Measurements from ENCODE around the gene LBHD2. TPM values are rescaled to one million over a fixed set of nuclear protein-coding genes. Genes with fewer than 3 reads are reported as not detected.

LBHD2 gene
- total RNA-seq, 1 donor from 2014 or later = not detected

GRCh38 chr14:103073876-103074728 is 9.9 kb upstream of the LBHD2 start:
- DNase-seq (ENCODE audit: low read depth) = no peak
- no peak for TF ChIP-seq CTCF (conservative IDR thresholded peaks at IDR 0.05; ENCODE audit: low read depth, low read length)
- peak overlapping the region; percentile 16 for H3K4me3 ChIP-seq (ENCODE audit: low read depth, low read length)

DNA sequence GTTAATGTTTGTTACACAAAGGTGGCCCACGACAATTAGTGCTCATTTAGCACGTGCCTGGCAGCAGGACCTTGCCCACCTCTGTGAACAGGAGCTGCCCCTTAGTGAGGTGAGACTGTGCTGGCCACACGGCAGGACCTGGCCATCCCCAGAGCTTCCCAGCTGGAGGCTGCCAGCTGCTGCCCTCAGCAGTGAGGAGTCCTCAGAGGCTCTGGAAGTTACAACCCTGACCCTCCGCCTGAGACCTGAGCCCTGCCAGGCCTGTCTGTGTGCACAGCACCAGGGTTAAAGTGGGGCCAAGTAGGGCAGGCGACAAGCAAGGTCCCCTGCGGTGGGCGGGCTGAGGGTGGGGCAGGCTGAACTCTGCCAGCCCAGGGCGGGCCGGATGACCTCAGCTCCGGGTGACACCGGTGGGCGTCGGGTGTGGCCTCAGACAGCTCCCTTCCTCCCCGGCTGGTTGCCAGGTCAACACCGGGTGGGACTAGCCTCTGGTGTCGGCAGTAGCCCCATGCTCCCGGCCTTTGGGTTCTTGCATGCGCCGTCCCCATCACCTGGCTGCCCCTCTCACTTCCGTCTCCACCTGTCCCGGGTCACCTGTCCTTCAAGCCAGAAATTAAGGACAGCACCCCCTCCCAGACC is 9.2 kb upstream of the LBHD2 start:
- no peak for DNase-seq (ENCODE audit: low read depth)

GRCh38 chr14:103078420-103078749 is 5.6 kb upstream of the LBHD2 start:
- no peak for DNase-seq (ENCODE audit: low read depth)
- no peak overlapping the region for H3K4me3 ChIP-seq (ENCODE audit: low read depth, low read length)

More for the DNA sequence above, 9.2 kb upstream of the LBHD2 start:
- H3K4me3 ChIP-seq (ENCODE audit: low read depth, low read length) = peak overlapping the region; percentile 56
- TF ChIP-seq CTCF (conservative IDR thresholded peaks at IDR 0.05; ENCODE audit: low read depth, low read length) = no peak

DNA sequence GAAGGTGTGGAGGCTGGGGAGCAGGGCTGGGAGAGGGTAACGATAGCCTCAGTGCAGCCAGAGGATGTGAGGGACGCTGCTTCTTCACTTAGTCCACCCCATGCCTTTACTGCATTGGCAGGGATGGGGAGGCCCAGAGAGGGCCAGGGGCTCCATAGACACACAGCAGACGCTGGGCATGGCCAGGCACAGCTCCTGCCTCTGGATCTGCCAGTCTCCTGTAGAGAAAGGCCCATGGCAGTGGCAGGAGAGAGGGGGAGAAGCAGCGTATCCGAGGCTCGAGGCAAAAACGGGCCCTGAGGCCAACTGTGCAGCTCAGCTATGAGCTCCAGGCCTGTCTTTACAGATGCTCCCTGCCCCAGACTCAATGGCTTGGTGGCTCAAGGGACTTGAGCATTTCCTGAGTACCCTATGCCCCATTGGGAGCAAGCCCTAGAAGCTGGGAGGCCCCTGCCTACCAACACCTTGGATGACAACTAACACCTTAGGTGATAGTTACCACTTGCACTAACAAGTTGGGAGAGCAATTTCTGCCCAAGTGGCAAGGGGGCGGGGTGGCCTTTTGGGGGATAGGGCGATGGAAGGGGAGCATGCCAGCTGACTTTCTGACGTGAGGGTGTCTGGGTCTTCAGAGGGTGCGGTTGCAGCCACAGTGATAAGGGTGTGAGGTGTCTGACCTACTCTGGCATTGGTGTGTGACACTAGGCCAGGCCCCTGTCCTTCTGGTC is 5.0 kb upstream of the LBHD2 start:
- TF ChIP-seq CTCF (conservative IDR thresholded peaks at IDR 0.05; ENCODE audit: low read depth, low read length) = no peak
- H3K4me3 ChIP-seq (ENCODE audit: low read depth, low read length) = no peak overlapping the region
- no peak for DNase-seq (ENCODE audit: low read depth)

More at GRCh38 chr14:103078420-103078749, 5.6 kb upstream of the LBHD2 start:
- TF ChIP-seq CTCF (conservative IDR thresholded peaks at IDR 0.05; ENCODE audit: low read depth, low read length) = peak; percentile 76

DNA sequence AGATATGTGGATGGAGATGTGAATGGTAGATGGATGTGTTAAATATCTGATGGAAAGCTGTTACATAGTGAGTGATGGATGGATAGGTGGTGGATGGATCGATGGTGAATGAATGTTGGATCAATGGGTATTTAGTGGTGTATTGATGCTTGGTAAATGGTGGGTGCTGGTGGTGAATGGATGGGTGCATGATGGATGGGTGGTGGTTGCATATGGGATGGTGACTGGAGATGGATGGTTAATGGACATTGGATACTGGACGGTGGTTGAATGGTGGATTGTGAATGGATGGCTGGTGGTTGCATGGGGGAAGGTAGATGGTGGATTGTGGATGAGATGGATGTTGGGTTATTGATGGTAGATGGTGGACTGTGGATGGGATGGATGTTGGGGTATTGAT is 2.1 kb upstream of the LBHD2 start:
- no peak overlapping the region for H3K4me3 ChIP-seq (ENCODE audit: low read depth, low read length)
- no peak for DNase-seq (ENCODE audit: low read depth)
- no peak for TF ChIP-seq CTCF (conservative IDR thresholded peaks at IDR 0.05; ENCODE audit: low read depth, low read length)

- H3K4me3 ChIP-seq (ENCODE audit: low read depth, low read length) = no peak overlapping the region
- peak; percentile 39 for TF ChIP-seq CTCF (conservative IDR thresholded peaks at IDR 0.05; ENCODE audit: low read depth, low read length)
- no peak for DNase-seq (ENCODE audit: low read depth)
Measured at GRCh38 chr14:103085106-103086091, 1.4 kb downstream of the LBHD2 start.

Data from epithelial cell of proximal tubule (primary cell).